GM12875 (cell line): ENCODE data around the gene OLFML3.

Experiments used
- H3K4me3 ChIP-seq: one replicate; pipeline ENCODE4 v1.5.1; 2011; ENCODE audit warnings: low read depth, low read length, control low read depth
- TF ChIP-seq, protein P1 (sequence below): IDR thresholded peaks from 2 replicates; pipeline ENCODE4 v1.5.1; 2011; ENCODE audit warnings: low read depth, mild to moderate bottlenecking, control low read depth, inconsistent platforms, low read length, moderate library complexity, borderline replicate concordance; ENCODE audit not compliant: insufficient read depth

The OLFML3 gene, protein sequence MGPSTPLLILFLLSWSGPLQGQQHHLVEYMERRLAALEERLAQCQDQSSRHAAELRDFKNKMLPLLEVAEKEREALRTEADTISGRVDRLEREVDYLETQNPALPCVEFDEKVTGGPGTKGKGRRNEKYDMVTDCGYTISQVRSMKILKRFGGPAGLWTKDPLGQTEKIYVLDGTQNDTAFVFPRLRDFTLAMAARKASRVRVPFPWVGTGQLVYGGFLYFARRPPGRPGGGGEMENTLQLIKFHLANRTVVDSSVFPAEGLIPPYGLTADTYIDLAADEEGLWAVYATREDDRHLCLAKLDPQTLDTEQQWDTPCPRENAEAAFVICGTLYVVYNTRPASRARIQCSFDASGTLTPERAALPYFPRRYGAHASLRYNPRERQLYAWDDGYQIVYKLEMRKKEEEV

DNA sequence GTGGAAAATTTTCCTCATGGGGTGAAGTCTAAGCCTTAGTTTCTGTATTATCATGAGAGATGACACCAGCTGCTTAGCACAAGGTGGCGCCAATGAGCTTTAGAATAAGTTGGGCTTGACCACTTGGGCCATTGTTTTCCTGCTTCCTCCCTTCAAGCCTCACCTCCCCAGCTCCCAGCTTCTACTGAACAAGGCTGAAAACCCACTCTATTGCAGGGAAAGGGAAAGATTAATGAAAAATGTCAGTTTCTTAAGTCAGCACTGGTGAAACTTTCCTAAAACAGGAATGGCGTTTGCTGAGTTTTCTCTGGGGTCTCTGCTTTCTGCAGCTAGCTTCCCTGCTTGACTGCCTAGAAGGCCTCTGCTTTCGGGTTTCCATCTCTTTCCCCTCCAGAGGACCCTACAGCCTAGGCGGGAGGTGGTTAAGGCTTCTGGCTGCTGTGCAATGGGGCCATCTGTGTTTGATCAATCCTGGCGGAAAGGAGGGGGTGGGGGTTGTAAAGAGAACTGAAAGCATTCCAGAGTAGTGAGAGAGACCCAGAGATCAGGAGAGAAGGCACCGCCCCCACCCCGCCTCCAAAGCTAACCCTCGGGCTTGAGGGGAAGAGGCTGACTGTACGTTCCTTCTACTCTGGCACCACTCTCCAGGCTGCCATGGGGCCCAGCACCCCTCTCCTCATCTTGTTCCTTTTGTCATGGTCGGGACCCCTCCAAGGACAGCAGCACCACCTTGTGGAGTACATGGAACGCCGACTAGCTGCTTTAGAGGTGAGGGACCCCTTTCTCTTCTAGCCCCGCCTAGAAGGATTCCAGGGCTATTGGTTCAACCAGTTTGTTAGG, at the start of gene OLFML3:
TSS of gene OLFML3 (plus strand) at position 612 of the 840 bp plus-strand sequence. CDS start at position 655, 43 bp downstream.
- H3K4me3 ChIP-seq, result no peak within 1 kb of the TSS
- TF ChIP-seq, protein P1, sequence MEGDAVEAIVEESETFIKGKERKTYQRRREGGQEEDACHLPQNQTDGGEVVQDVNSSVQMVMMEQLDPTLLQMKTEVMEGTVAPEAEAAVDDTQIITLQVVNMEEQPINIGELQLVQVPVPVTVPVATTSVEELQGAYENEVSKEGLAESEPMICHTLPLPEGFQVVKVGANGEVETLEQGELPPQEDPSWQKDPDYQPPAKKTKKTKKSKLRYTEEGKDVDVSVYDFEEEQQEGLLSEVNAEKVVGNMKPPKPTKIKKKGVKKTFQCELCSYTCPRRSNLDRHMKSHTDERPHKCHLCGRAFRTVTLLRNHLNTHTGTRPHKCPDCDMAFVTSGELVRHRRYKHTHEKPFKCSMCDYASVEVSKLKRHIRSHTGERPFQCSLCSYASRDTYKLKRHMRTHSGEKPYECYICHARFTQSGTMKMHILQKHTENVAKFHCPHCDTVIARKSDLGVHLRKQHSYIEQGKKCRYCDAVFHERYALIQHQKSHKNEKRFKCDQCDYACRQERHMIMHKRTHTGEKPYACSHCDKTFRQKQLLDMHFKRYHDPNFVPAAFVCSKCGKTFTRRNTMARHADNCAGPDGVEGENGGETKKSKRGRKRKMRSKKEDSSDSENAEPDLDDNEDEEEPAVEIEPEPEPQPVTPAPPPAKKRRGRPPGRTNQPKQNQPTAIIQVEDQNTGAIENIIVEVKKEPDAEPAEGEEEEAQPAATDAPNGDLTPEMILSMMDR, result peak; percentile 68

DNA sequence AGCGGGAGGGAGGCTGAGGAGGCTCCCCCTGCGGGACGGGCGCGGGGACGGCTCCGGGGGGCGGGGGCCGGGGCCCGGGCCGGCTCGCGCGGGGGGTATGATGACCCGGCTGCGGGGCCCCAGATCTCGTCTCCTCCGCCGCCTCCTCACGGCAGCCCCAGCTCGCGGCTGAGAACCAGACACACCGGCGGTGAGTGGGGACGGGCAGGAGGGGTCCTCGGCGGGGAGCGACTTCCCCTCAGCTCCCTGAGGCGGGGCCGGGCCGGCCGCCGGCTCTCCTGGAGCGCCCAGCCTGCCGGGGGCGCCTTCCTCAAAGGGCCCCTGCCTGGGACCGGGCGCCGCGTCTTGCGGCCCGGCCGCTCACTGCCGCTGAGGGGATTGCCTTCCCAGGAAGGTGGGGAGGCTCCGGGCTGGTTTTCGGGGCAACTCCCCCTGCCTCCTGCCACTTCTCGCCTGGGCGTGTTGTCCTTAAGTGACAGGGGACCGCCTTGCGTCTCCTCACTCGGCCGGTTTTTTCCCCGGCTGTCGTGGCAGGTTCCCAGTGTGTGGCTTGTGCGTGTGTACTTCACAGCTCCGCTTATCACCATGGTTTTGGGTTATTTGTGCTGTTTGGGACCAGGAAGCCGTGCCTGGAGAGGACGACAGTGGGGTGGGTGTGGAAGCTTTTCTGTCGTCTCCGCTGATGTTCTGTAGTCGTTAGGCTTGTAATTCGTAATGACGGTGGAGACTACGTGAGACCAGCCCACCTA, 49.4 kb upstream of the OLFML3 start:
- peak overlapping the region; percentile 91 for H3K4me3 ChIP-seq
- TF ChIP-seq, protein P1, result no peak

DNA sequence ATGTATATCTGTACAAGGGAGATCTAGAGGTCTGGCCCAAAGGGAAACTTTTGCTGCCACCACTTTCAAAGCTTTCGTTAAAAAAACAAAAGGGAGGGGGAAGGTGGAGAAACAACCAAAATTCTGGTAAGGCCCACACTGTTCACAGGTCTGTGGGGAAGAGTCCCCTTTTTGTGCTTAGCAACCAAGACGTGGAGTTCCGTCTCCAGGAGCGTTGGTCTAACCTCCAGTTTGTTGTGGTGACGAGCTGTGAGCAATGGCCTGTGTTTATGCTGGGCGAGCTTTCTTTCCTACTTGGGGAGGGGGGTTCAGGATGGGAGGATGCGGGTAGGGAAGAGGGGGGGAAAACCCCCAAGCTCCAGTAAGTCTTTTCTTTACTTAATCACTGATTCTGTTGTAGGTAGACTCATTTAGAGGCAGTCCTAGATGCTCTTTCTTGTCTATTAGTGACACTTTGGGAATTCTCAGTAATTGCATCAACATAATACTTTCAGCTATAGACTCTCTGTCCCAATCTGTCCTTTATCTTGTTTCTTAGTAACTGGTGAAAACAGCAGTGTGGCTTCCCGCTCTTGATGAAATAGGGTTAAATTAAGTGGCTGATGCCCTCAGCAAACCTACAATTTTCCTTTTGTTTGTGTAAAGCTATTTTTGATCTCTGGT, 48.6 kb upstream of the OLFML3 start:
- TF ChIP-seq, protein P1, result no peak
- peak overlapping the region; percentile 91 for H3K4me3 ChIP-seq

DNA sequence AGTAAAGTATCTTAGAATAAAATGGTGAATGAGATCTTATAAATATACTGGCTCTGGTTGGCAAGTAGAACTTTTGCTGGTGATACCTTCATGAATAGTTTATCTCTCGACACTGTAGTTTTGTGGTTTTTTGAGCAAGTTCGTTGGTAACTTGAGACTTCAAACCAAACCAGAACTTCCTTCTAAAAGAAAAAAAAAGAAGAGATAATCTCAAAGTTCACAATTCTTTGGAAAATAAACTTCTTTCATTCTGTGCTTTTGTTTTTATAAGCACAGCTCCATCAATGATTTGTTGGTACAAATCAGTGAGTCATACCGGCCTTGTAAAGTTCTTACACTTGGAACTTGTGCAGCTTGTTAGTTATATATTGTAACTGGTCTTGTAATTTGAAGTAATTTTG, 47.8 kb upstream of the OLFML3 start:
- no peak overlapping the region for H3K4me3 ChIP-seq
- TF ChIP-seq, protein P1, result no peak

DNA sequence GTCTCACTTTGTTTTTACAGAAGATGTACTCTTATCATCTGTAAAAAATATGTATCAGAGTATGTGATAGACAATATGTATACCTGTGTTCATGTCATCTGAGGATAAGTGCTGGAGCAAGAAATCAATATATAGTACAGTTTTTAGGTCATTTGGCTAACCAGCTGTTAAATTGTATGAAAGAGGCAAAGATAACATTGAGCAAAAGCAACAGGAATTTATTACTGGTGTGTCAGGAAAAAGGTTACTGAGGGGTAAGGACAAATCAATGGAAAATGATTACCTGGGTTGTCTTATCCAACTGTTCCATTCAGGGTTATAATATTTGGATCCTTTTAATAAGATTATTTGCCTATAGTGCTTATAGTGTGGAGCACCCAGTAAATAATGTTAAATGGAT, 45.3 kb upstream of the OLFML3 start:
- no peak overlapping the region for H3K4me3 ChIP-seq
- TF ChIP-seq, protein P1, result no peak

DNA sequence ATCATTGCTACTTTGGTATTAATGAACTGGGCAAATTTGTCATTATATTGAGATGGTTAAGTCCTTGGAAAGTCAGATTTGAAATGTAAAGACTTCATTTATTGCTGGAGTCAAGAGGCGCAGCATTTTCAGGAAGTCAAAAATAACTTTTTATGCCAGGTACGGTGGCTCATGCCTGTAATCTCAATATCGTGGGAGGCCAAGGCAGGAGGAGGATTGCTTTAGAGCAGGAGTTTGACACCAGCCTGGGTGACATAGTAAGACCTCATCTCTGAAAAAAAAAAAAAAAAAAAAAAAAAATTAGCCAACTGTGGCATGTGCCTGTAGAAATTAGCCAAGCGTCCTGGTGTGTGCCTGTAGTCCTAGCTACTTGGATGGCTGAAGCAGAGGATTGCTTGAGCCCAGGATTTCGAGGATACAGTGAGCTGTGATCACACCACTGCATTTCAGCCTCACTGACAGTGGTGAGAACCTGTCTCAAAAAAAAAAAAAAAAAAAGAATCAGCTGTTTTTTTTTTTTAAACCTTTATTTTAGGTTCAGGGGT, 44.7 kb upstream of the OLFML3 start:
- TF ChIP-seq, protein P1, result no peak
- no peak overlapping the region for H3K4me3 ChIP-seq
